Measurements from ENCODE around the gene SLC35G3. TPM values are rescaled to one million over a fixed set of nuclear protein-coding genes. Genes with fewer than 3 reads are reported as not detected.

SLC35G3 gene
- total and polyA plus RNA-seq, 9 donors: 0.10 to 0.49 (median 0.31) TPM; not detected in 1

Other genes starting within 250 kb of the SLC35G3 start
- gene CCT6B, start 232.9 kb downstream of the SLC35G3 start, total RNA-seq: 2.4 TPM
- 1 to 10 TPM; 1.7 to 3.2 (median 2.2) TPM for gene CCT6B, start 232.9 kb downstream of the SLC35G3 start, polyA plus RNA-seq (ENCODE audit: insufficient read depth in 1 of 8, insufficient read length in 8 of 8, low replicate concordance in 1 of 8)
- 12.3 TPM for gene ZNF830, start 232.9 kb downstream of the SLC35G3 start, total RNA-seq
- 10 to 100 TPM; 12.8 to 17.6 (median 15.1) TPM for gene ZNF830, start 232.9 kb downstream of the SLC35G3 start, polyA plus RNA-seq (ENCODE audit: insufficient read depth in 1 of 8, insufficient read length in 8 of 8, low replicate concordance in 1 of 8)
- gene LIG3, start 213.9 kb downstream of the SLC35G3 start, total RNA-seq: 22.1 TPM
- 10 to 100 TPM; 21.6 to 26.6 (median 23.1) TPM for gene LIG3, start 213.9 kb downstream of the SLC35G3 start, polyA plus RNA-seq (ENCODE audit: insufficient read depth in 1 of 8, insufficient read length in 8 of 8, low replicate concordance in 1 of 8)
- 7.1 TPM for gene RFFL, start 130.7 kb downstream of the SLC35G3 start, total RNA-seq
- gene RFFL, start 130.7 kb downstream of the SLC35G3 start, polyA plus RNA-seq (ENCODE audit: insufficient read depth in 1 of 8, insufficient read length in 8 of 8, low replicate concordance in 1 of 8): 10 to 100 TPM in 2 of 8 donors, 1 to 10 TPM in 6; 5.9 to 11.2 (median 8.8) TPM
- 4.2 TPM for gene RAD51D, start 74.5 kb downstream of the SLC35G3 start, total RNA-seq
- 1 to 10 TPM; 5.8 to 8.2 (median 6.6) TPM for gene RAD51D, start 74.5 kb downstream of the SLC35G3 start, polyA plus RNA-seq (ENCODE audit: insufficient read depth in 1 of 8, insufficient read length in 8 of 8, low replicate concordance in 1 of 8)
- not detected for gene FNDC8, start 72.8 kb downstream of the SLC35G3 start, total RNA-seq
- gene FNDC8, start 72.8 kb downstream of the SLC35G3 start, polyA plus RNA-seq (ENCODE audit: insufficient read depth in 1 of 8, insufficient read length in 8 of 8, low replicate concordance in 1 of 8): under 1 TPM in 2 of 8 donors, not detected in 6; 0.11 to 0.12 TPM
- 16.1 TPM for gene NLE1, start 52.1 kb downstream of the SLC35G3 start, total RNA-seq
- gene NLE1, start 52.1 kb downstream of the SLC35G3 start, polyA plus RNA-seq (ENCODE audit: insufficient read depth in 1 of 8, insufficient read length in 8 of 8, low replicate concordance in 1 of 8): 10 to 100 TPM; 13.8 to 18.9 (median 16.9) TPM
- 178 TPM for gene UNC45B, start 46.6 kb downstream of the SLC35G3 start, total RNA-seq
- gene UNC45B, start 46.6 kb downstream of the SLC35G3 start, polyA plus RNA-seq (ENCODE audit: insufficient read depth in 1 of 8, insufficient read length in 8 of 8, low replicate concordance in 1 of 8): 100 to 1,000 TPM; 121 to 222 (median 163) TPM
- gene SLFN5, start 48.7 kb upstream of the SLC35G3 start, total RNA-seq: 8.9 TPM
- gene SLFN5, start 48.7 kb upstream of the SLC35G3 start, polyA plus RNA-seq (ENCODE audit: insufficient read depth in 1 of 8, insufficient read length in 8 of 8, low replicate concordance in 1 of 8): 1 to 10 TPM; 2.6 to 6.0 (median 4.9) TPM
- 13.6 TPM for gene SLFN11, start 179.2 kb upstream of the SLC35G3 start, total RNA-seq
- gene SLFN11, start 179.2 kb upstream of the SLC35G3 start, polyA plus RNA-seq (ENCODE audit: insufficient read depth in 1 of 8, insufficient read length in 8 of 8, low replicate concordance in 1 of 8): 10 to 100 TPM in 2 of 8 donors, 1 to 10 TPM in 6; 6.8 to 19.8 (median 8.0) TPM
- 11.5 TPM for gene SLFN12, start 238.1 kb upstream of the SLC35G3 start, total RNA-seq
- gene SLFN12, start 238.1 kb upstream of the SLC35G3 start, polyA plus RNA-seq (ENCODE audit: insufficient read depth in 1 of 8, insufficient read length in 8 of 8, low replicate concordance in 1 of 8): 10 to 100 TPM in 1 of 8 donors, 1 to 10 TPM in 7; 4.2 to 10.5 (median 6.9) TPM